OCI-LY1 (cell line): Measurements from ENCODE around the gene GABARAPL2.

Source experiments
- H2AFZ ChIP-seq: fragments of 200-600 bp; sonication (generic), shearing (Covaris generic); 2 replicates; pipeline ENCODE4 v1.6.0; 2014; ENCODE audit warnings: antibody characterized with exemption, mild to moderate bottlenecking, low read length
- H3F3A ChIP-seq: fragments of 200-600 bp; sonication (generic), shearing (Covaris generic); 2 replicates; pipeline ENCODE4 v1.6.0; 2014; ENCODE audit warnings: mild to moderate bottlenecking, antibody characterized with exemption, low read length, moderate library complexity; ENCODE audit not compliant: insufficient read depth
- H3K27ac ChIP-seq: fragments of 200-600 bp; sonication (generic); 2 replicates; pipeline ENCODE4 v1.5.1; 2014; ENCODE audit warnings: low read length, mixed run types, mild to moderate bottlenecking, low read depth; ENCODE audit not compliant: poor library complexity, severe bottlenecking
- H3K27me3 ChIP-seq: fragments of 200-600 bp; sonication (generic); 2 replicates; pipeline ENCODE4 v1.6.0; 2014; ENCODE audit warnings: antibody characterized with exemption, mild to moderate bottlenecking, low read length, moderate library complexity; ENCODE audit not compliant: insufficient read depth
- H3K36me3 ChIP-seq: fragments of 200-600 bp; sonication (generic); 2 replicates; pipeline ENCODE4 v1.6.1; 2014; ENCODE audit warnings: mild to moderate bottlenecking, antibody characterized with exemption, low read length, moderate library complexity, mixed read lengths; ENCODE audit not compliant: insufficient read depth
- H3K4me1 ChIP-seq: fragments of 200-600 bp; sonication (generic); 2 replicates; pipeline ENCODE4 v1.5.1; 2014; ENCODE audit warnings: mild to moderate bottlenecking, low read length, moderate library complexity; ENCODE audit not compliant: insufficient read depth, severe bottlenecking
- H3K4me2 ChIP-seq: fragments of 200-600 bp; sonication (generic), shearing (Covaris generic); 2 replicates; pipeline ENCODE4 v1.6.1; 2014; ENCODE audit warnings: low read length
- H3K4me3 ChIP-seq: fragments of 200-600 bp; sonication (generic); 2 replicates; pipeline ENCODE4 v1.5.1; 2014; ENCODE audit warnings: low read length, low read depth, mild to moderate bottlenecking, mixed read lengths; ENCODE audit not compliant: poor library complexity, severe bottlenecking
- H3K79me2 ChIP-seq: fragments of 200-600 bp; shearing (Covaris generic); 2 replicates; pipeline ENCODE4 v1.6.1; 2016; ENCODE audit warnings: mixed run types, low read length, mixed read lengths; ENCODE audit not compliant: insufficient read depth
- H3K9ac ChIP-seq: fragments of 200-600 bp; sonication (generic), shearing (Covaris generic); 2 replicates; pipeline ENCODE4 v1.6.1; 2014; ENCODE audit warnings: mild to moderate bottlenecking, low read length, mixed read lengths
- H3K9me2 ChIP-seq: fragments of 200-600 bp; sonication (generic), shearing (Covaris generic); 2 replicates; pipeline ENCODE4 v1.6.1; 2014; ENCODE audit warnings: low read depth, mild to moderate bottlenecking, low read length, mixed read lengths
- H3K9me3 ChIP-seq: fragments of 200-600 bp; shearing (Covaris generic); 2 replicates; pipeline ENCODE4 v1.6.1; 2014; ENCODE audit warnings: low read length, mixed read lengths
- H4K20me1 ChIP-seq: fragments of 200-600 bp; sonication (generic), shearing (Covaris generic); 2 replicates; pipeline ENCODE4 v1.6.0; 2016; ENCODE audit warnings: mild to moderate bottlenecking, low read length; ENCODE audit not compliant: insufficient read depth
- CTCF ChIP-seq: fragments of 200-600 bp; sonication (generic), shearing (Covaris generic); IDR thresholded peaks from 2 replicates; pipeline ENCODE4 v1.5.1; 2017; ENCODE audit warnings: mild to moderate bottlenecking, antibody characterized with exemption, low read length, moderate library complexity, mixed read lengths
- EZH2 ChIP-seq: fragments of 200-600 bp; sonication (generic), shearing (Covaris generic); IDR thresholded peaks from 2 replicates; pipeline ENCODE4 v1.8.0; 2017; ENCODE audit warnings: borderline replicate concordance, mixed run types, mild to moderate bottlenecking, antibody characterized with exemption, low read length, moderate library complexity, mixed read lengths

Gene GABARAPL2

DNA sequence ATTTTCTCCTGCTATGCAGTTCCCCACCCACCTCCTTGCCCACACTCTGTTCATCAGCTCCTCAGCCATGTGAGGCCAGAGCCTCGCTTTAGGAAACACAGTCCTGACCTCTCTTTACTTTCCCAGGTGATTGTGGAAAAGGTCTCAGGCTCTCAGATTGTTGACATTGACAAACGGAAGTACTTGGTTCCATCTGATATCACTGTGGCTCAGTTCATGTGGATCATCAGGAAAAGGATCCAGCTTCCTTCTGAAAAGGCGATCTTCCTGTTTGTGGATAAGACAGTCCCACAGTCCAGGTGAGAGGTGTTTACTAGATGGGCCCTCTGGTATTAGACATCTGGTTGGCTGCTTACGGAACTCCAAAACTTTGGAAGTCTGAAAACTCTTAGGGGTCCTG lies 1.7 kb downstream of the GABARAPL2 start:
- Histone ChIP-seq H2AFZ (no peak overlapping the region), H4K20me1 (no peaks in the 10 kb centered on the region), H3K36me3 (peaks cover 52% of the 10 kb centered on the region), H3K27me3 (no peaks in the 10 kb centered on the region), H3F3A (no peaks in the 10 kb centered on the region), H3K9me3 (no peaks in the 10 kb centered on the region), H3K9ac (no peak overlapping the region), H3K4me3 (no peak overlapping the region), H3K27ac (no peak overlapping the region), H3K4me1 (peaks cover 46% of the 10 kb centered on the region), H3K4me2 (no peak overlapping the region), H3K79me2 (peaks cover 10% of the 10 kb centered on the region; the same call in 1 of the 2 replicates), H3K9me2 (no peaks in the 10 kb centered on the region)
- TF ChIP-seq EZH2: no peak
- TF ChIP-seq CTCF: no peak

- Histone ChIP-seq H3K27ac (peak overlapping the region; percentile 31), H3K4me2 (no peak overlapping the region), H3K79me2 (peaks cover 10% of the 10 kb centered on the region; the same call in 1 of the 2 replicates), H3K9me2 (no peaks in the 10 kb centered on the region), H3K9ac (no peak overlapping the region), H4K20me1 (no peaks in the 10 kb centered on the region), H3K4me1 (peaks cover 39% of the 10 kb centered on the region), H3K4me3 (no peak overlapping the region), H3K27me3 (no peaks in the 10 kb centered on the region), H3K9me3 (no peaks in the 10 kb centered on the region), H3K36me3 (peaks cover 74% of the 10 kb centered on the region), H2AFZ (no peak overlapping the region), H3F3A (no peaks in the 10 kb centered on the region)
- no peak for TF ChIP-seq CTCF
- no peak for TF ChIP-seq EZH2
Measured at GRCh38 chr16:75570396-75571065, 4.4 kb downstream of the GABARAPL2 start.

GRCh38 chr16:75572864-75573542 lies 6.8 kb downstream of the GABARAPL2 start:
- H3K36me3 ChIP-seq: peaks cover 91% of the 10 kb centered on the region
- no peak overlapping the region for H3K4me3 ChIP-seq
- H3K79me2 ChIP-seq: no peaks in the 10 kb centered on the region
- H3K9me3 ChIP-seq: no peaks in the 10 kb centered on the region
- H3K9me2 ChIP-seq: no peaks in the 10 kb centered on the region
- no peak overlapping the region for H3K4me2 ChIP-seq
- no peak for TF ChIP-seq CTCF
- TF ChIP-seq EZH2: no peak
- no peaks in the 10 kb centered on the region for H3F3A ChIP-seq
- no peak overlapping the region for H3K9ac ChIP-seq
- no peak overlapping the region for H3K27ac ChIP-seq
- H3K4me1 ChIP-seq: peaks cover 25% of the 10 kb centered on the region
- no peaks in the 10 kb centered on the region for H3K27me3 ChIP-seq
- no peaks in the 10 kb centered on the region for H4K20me1 ChIP-seq
- no peak overlapping the region for H2AFZ ChIP-seq
